ENCODE measurements around the gene SPATA21. TPM values are rescaled to one million over a fixed set of nuclear protein-coding genes. Genes with fewer than 3 reads are reported as not detected.
"Not testable (repeated sequence)": the region's sequence is repeated elsewhere in the genome, so short reads cannot be mapped to it uniquely, and the experiment has no call there.

SPATA21 gene
- total RNA-seq (not detected), total RNA-seq (0 to 0.15 reads per million in 2 donors)

GRCh38 chr1:16436946-16437474 is at the start of gene SPATA21:
Gene SPATA21 (minus strand): TSS chr1:16437424. CDS start chr1:16431371, 6,053 bp downstream.
- no peak within 1 kb of the TSS for H3K4me3 Mint-ChIP-seq

GRCh38 chr1:16487011-16487410 is 49.8 kb upstream of the SPATA21 start:
- H3K4me1 Mint-ChIP-seq; H3K4me3 Mint-ChIP-seq; H3K9me3 ChIP-seq (ENCODE audit: control insufficient read depth, low read length, poor library complexity, severe bottlenecking); DNase-seq; H3K27ac Mint-ChIP-seq; ATAC-seq; H3K36me3 Mint-ChIP-seq (ENCODE audit: low read depth); H3K27me3 Mint-ChIP-seq: not testable (repeated sequence)

More at GRCh38 chr1:16436946-16437474, at the start of gene SPATA21:
- Mint-ChIP-seq H3K36me3 (ENCODE audit: low read depth) (peaks cover 3% of the 10 kb centered on the region), H3K4me1 (peaks cover 13% of the 10 kb centered on the region), H3K27ac (peak within 1 kb of the TSS; percentile 6), H3K27me3 (peaks cover 14% of the 10 kb centered on the region)
- DNase-seq: no peak
- H3K9me3 ChIP-seq (ENCODE audit: control insufficient read depth, low read length, poor library complexity, severe bottlenecking): no peaks in the 10 kb centered on the region
- ATAC-seq: no peak

GRCh38 chr1:16486316-16486715 is 49.1 kb upstream of the SPATA21 start:
- not testable (repeated sequence) for H3K36me3 Mint-ChIP-seq (ENCODE audit: low read depth); H3K27me3 Mint-ChIP-seq; H3K27ac Mint-ChIP-seq; DNase-seq; ATAC-seq; H3K4me3 Mint-ChIP-seq; H3K4me1 Mint-ChIP-seq; H3K9me3 ChIP-seq (ENCODE audit: control insufficient read depth, low read length, poor library complexity, severe bottlenecking)

GRCh38 chr1:16484931-16485330 is 47.7 kb upstream of the SPATA21 start:
- peaks cover 5% of the 10 kb centered on the region for H3K36me3 Mint-ChIP-seq (ENCODE audit: low read depth)
- H3K9me3 ChIP-seq (ENCODE audit: control insufficient read depth, low read length, poor library complexity, severe bottlenecking): no peaks in the 10 kb centered on the region
- H3K27me3 Mint-ChIP-seq: no peaks in the 10 kb centered on the region
- H3K4me3 Mint-ChIP-seq: no peak overlapping the region
- ATAC-seq (no peak), DNase-seq (no peak)
- H3K27ac Mint-ChIP-seq: no peak overlapping the region
- H3K4me1 Mint-ChIP-seq: peaks cover 4% of the 10 kb centered on the region

GRCh38 chr1:16484501-16484835 is 47.2 kb upstream of the SPATA21 start:
- H3K4me1 Mint-ChIP-seq: peaks cover 4% of the 10 kb centered on the region
- DNase-seq (no peak), ATAC-seq (no peak)
- H3K36me3 Mint-ChIP-seq (ENCODE audit: low read depth): peaks cover 5% of the 10 kb centered on the region
- no peak overlapping the region for H3K27ac Mint-ChIP-seq
- no peaks in the 10 kb centered on the region for H3K9me3 ChIP-seq (ENCODE audit: control insufficient read depth, low read length, poor library complexity, severe bottlenecking)
- no peaks in the 10 kb centered on the region for H3K27me3 Mint-ChIP-seq
- no peak overlapping the region for H3K4me3 Mint-ChIP-seq

GRCh38 chr1:16483639-16484500 is 46.6 kb upstream of the SPATA21 start:
- ATAC-seq: not testable (repeated sequence)

GRCh38 chr1:16483146-16483545 is 45.9 kb upstream of the SPATA21 start:
- H3K27me3 Mint-ChIP-seq; H3K4me1 Mint-ChIP-seq; DNase-seq; H3K36me3 Mint-ChIP-seq (ENCODE audit: low read depth); H3K4me3 Mint-ChIP-seq; H3K27ac Mint-ChIP-seq; H3K9me3 ChIP-seq (ENCODE audit: control insufficient read depth, low read length, poor library complexity, severe bottlenecking); ATAC-seq: not testable (repeated sequence)

More at GRCh38 chr1:16483639-16484500, 46.6 kb upstream of the SPATA21 start:
- not testable (repeated sequence) for H3K27ac Mint-ChIP-seq; H3K4me1 Mint-ChIP-seq; H3K9me3 ChIP-seq (ENCODE audit: control insufficient read depth, low read length, poor library complexity, severe bottlenecking); H3K4me3 Mint-ChIP-seq; H3K27me3 Mint-ChIP-seq; DNase-seq; H3K36me3 Mint-ChIP-seq (ENCODE audit: low read depth)

- Mint-ChIP-seq H3K27me3 (no peaks in the 10 kb centered on the region), H3K4me1 (peaks cover 5% of the 10 kb centered on the region), H3K27ac (peak overlapping the region; percentile 53), H3K4me3 (no peak overlapping the region), H3K36me3 (ENCODE audit: low read depth) (peaks cover 4% of the 10 kb centered on the region)
- ATAC-seq (no peak), DNase-seq (no peak)
- H3K9me3 ChIP-seq (ENCODE audit: control insufficient read depth, low read length, poor library complexity, severe bottlenecking): no peaks in the 10 kb centered on the region
Measured at GRCh38 chr1:16478091-16478490, 40.9 kb upstream of the SPATA21 start.

- not testable (repeated sequence) for DNase-seq; H3K27me3 Mint-ChIP-seq; H3K9me3 ChIP-seq (ENCODE audit: control insufficient read depth, low read length, poor library complexity, severe bottlenecking); H3K27ac Mint-ChIP-seq; H3K4me3 Mint-ChIP-seq; H3K36me3 Mint-ChIP-seq (ENCODE audit: low read depth); ATAC-seq
- H3K4me1 Mint-ChIP-seq: peaks cover 18% of the 10 kb centered on the region
Measured at GRCh38 chr1:16475771-16476770, 38.8 kb upstream of the SPATA21 start.

- H3K4me1 Mint-ChIP-seq: peaks cover 18% of the 10 kb centered on the region
- not testable (repeated sequence) for H3K9me3 ChIP-seq (ENCODE audit: control insufficient read depth, low read length, poor library complexity, severe bottlenecking); H3K4me3 Mint-ChIP-seq; ATAC-seq; H3K27ac Mint-ChIP-seq; H3K27me3 Mint-ChIP-seq; DNase-seq; H3K36me3 Mint-ChIP-seq (ENCODE audit: low read depth)
Measured at GRCh38 chr1:16474891-16475290, 37.7 kb upstream of the SPATA21 start.

GRCh38 chr1:16474166-16474800 is 37.1 kb upstream of the SPATA21 start:
- Mint-ChIP-seq H3K27me3 (no peaks in the 10 kb centered on the region), H3K4me1 (peaks cover 20% of the 10 kb centered on the region), H3K36me3 (ENCODE audit: low read depth) (peaks cover 8% of the 10 kb centered on the region), H3K4me3 (no peak overlapping the region), H3K27ac (no peak overlapping the region)
- DNase-seq: no peak
- H3K9me3 ChIP-seq (ENCODE audit: control insufficient read depth, low read length, poor library complexity, severe bottlenecking): no peaks in the 10 kb centered on the region
- ATAC-seq: no peak

GRCh38 chr1:16468558-16468957 is 31.3 kb upstream of the SPATA21 start:
- DNase-seq (no peak), ATAC-seq (no peak)
- peaks cover 8% of the 10 kb centered on the region for H3K36me3 Mint-ChIP-seq (ENCODE audit: low read depth)
- no peaks in the 10 kb centered on the region for H3K9me3 ChIP-seq (ENCODE audit: control insufficient read depth, low read length, poor library complexity, severe bottlenecking)
- H3K4me1 Mint-ChIP-seq: peaks cover 29% of the 10 kb centered on the region
- no peak overlapping the region for H3K4me3 Mint-ChIP-seq
- H3K27me3 Mint-ChIP-seq: no peaks in the 10 kb centered on the region
- H3K27ac Mint-ChIP-seq: no peak overlapping the region

Measured in T-helper 17 cell (primary cell).